Sigmoid colon (tissue), 7 donors: ENCODE data around the gene ZBTB7A. TPM values are rescaled to one million over a fixed set of nuclear protein-coding genes. Genes with fewer than 3 reads are reported as not detected.
A peak's percentile ranks its signal among the peaks of the same experiment; 100 is the strongest.

Experiments used
- DNase-seq: peaks from one replicate; pipeline ENCODE4 v3.0.0-alpha.2; 2019
- H3K27ac ChIP-seq, 4 donors: fragments of 200-600 bp; sonication (generic); one replicate each; pipeline ENCODE4 v1.5.1; 2016 to 2019; ENCODE audit warnings: mild to moderate bottlenecking in 1 of 4
- H3K27me3 ChIP-seq, 3 donors: fragments of 200-600 bp; sonication (generic); one replicate each; pipeline ENCODE4 v1.5.1; 2019; ENCODE audit warnings: mild to moderate bottlenecking in 1 of 3
- H3K36me3 ChIP-seq, 4 donors: fragments of 200-600 bp; sonication (generic); one replicate each; pipeline ENCODE4 v1.5.1; 2016 to 2019
- H3K4me1 ChIP-seq, 4 donors: fragments of 200-600 bp; sonication (generic); one replicate each; pipeline ENCODE4 v1.5.1; 2017 to 2019
- H3K4me3 ChIP-seq, 4 donors: fragments of 200-600 bp; sonication (generic); one replicate each; pipeline ENCODE4 v1.5.1; 2017 to 2019; ENCODE audit warnings: mild to moderate bottlenecking in 2 of 4, moderate library complexity in 1 of 4
- H3K9me3 ChIP-seq, 4 donors: fragments of 200-600 bp in 3 of 4; sonication (generic) in 3 of 4; one replicate each; pipeline versions ENCODE4 v1.5.1 to v1.6.1; 2013 to 2019
- CTCF ChIP-seq, 4 experiments: fragments of 450-650 bp in 3 of 4; fragments of 200-600 bp in 1 of 4; IDR thresholded peaks; one replicate each; pipeline ENCODE4 v1.5.1; 2016 to 2019; ENCODE audit warnings: antibody characterized with exemption in 4 of 4, mild to moderate bottlenecking in 3 of 4, moderate library complexity in 2 of 4
- EP300 ChIP-seq, 4 donors: sonication (generic); formaldehyde crosslinking; IDR thresholded peaks; one replicate each; pipeline ENCODE4 v1.6.1; 2017; ENCODE audit warnings: antibody characterized with exemption in 4 of 4
- POLR2A ChIP-seq, 2 donors: fragments of 450-650 bp; IDR thresholded peaks; one replicate each; pipeline ENCODE4 v1.6.1; 2016; ENCODE audit warnings: antibody characterized with exemption in 2 of 2, mild to moderate bottlenecking in 2 of 2, moderate library complexity in 2 of 2
- POLR2AphosphoS5 ChIP-seq, 4 donors: sonication (generic); formaldehyde crosslinking; IDR thresholded peaks; one replicate each; pipeline ENCODE4 v1.6.1; 2017; ENCODE audit warnings: antibody characterized with exemption in 4 of 4
- WGBS, 2 donors: extraction: QIAGEN DNeasy Blood & Tissue Kit; methylation state at CpG; one replicate each; pipeline ENCODE4 v1.1.7; 2013; 5-methylcytosine and 5-hydroxymethylcytosine counted together
- intact Hi-C: fragments of 100-400 bp; cut with DNase I; formaldehyde crosslinking; loops from one replicate; pipeline ENCODE4 v1.15.1; 2023
- polyA plus RNA-seq, 3 donors: library from polyadenylated mRNA; stranded (reverse); fragments of 200-250 nt; gene quantifications; one replicate each; pipeline ENCODE4 v1.2.3, GENCODE V29; 2013
- total RNA-seq, 4 donors: library from RNA; depleted of rRNA; stranded (reverse); fragments of >200 nt; gene quantifications; one replicate each; pipeline ENCODE4 v1.1.0, GENCODE V29; 2016
- donor health status: healthy with polysubstance abuse.
- donor health status: Bipolar disorder and iron deficiency.
- donor health status: healthy.

The ZBTB7A gene
- total and polyA plus RNA-seq, 7 donors, result 22.8 to 53.2 (median 38.2) TPM

- TF ChIP-seq EP300 (IDR thresholded peaks at IDR 0.05) (no peak), POLR2AphosphoS5 (IDR thresholded peaks at IDR 0.05) (no peak), CTCF (IDR thresholded peaks at IDR 0.05) (no peak), POLR2A (IDR thresholded peaks at IDR 0.05) (no peak)
- 88 to 94% methylated on average over 22 of the region's 22 CpGs for WGBS, 2 donors
- Histone ChIP-seq H3K27me3 (no peaks in the 10 kb centered on the region), H3K27ac (no peak overlapping the region), H3K9me3 (no peaks in the 10 kb centered on the region), H3K4me3 (peak overlapping the region in 1 of 4 donors; percentile 23), H3K36me3 (peaks cover 0 to 60% (median 21%) of the 10 kb centered on the region in 4 donors), H3K4me1 (no peaks in the 10 kb centered on the region)
- DNase-seq, result no peak
- intact Hi-C loops, result no loop called here
These were observed 23.2 kb upstream of the ZBTB7A start for GRCh38 chr19:4089946-4090345.

GRCh38 chr19:4089400-4089908 is 22.8 kb upstream of the ZBTB7A start:
- Histone ChIP-seq H3K27ac (no peak overlapping the region), H3K36me3 (peaks cover 0 to 55% (median 21%) of the 10 kb centered on the region in 4 donors), H3K9me3 (no peaks in the 10 kb centered on the region), H3K4me1 (no peaks in the 10 kb centered on the region), H3K4me3 (peak overlapping the region in 1 of 4 donors; percentile 23), H3K27me3 (no peaks in the 10 kb centered on the region)
- DNase-seq, result no peak
- intact Hi-C loops, result no loop called here
- 56 to 83% methylated on average over 26 of the region's 26 CpGs for WGBS, 2 donors
- TF ChIP-seq CTCF (IDR thresholded peaks at IDR 0.05) (no peak), EP300 (IDR thresholded peaks at IDR 0.05) (no peak), POLR2A (IDR thresholded peaks at IDR 0.05) (no peak), POLR2AphosphoS5 (IDR thresholded peaks at IDR 0.05) (no peak)

GRCh38 chr19:4088975-4089374 is 22.3 kb upstream of the ZBTB7A start:
- Histone ChIP-seq H3K36me3 (peaks cover 0 to 50% (median 16%) of the 10 kb centered on the region in 4 donors), H3K4me3 (peak overlapping the region in 1 of 4 donors; percentile 23), H3K27me3 (no peaks in the 10 kb centered on the region), H3K9me3 (no peaks in the 10 kb centered on the region), H3K27ac (no peak overlapping the region), H3K4me1 (peaks cover 0 to 5% (median 2%) of the 10 kb centered on the region in 4 donors)
- 53 to 64% methylated on average over 2 of the region's 2 CpGs for WGBS, 2 donors
- intact Hi-C loops, result no loop called here
- TF ChIP-seq POLR2AphosphoS5 (IDR thresholded peaks at IDR 0.05), result no peak
- TF ChIP-seq POLR2A (IDR thresholded peaks at IDR 0.05), result no peak
- TF ChIP-seq EP300 (IDR thresholded peaks at IDR 0.05), result no peak
- no peak for TF ChIP-seq CTCF (IDR thresholded peaks at IDR 0.05)
- DNase-seq, result no peak

- Histone ChIP-seq H3K36me3 (peaks cover 0 to 40% (median 11%) of the 10 kb centered on the region in 4 donors), H3K27me3 (no peaks in the 10 kb centered on the region), H3K9me3 (no peaks in the 10 kb centered on the region), H3K27ac (no peak overlapping the region), H3K4me3 (no peak overlapping the region), H3K4me1 (peaks cover 0 to 7% (median 3%) of the 10 kb centered on the region in 4 donors)
- DNase-seq, result no peak
- TF ChIP-seq POLR2AphosphoS5 (IDR thresholded peaks at IDR 0.05), result no peak
- no peak for TF ChIP-seq POLR2A (IDR thresholded peaks at IDR 0.05)
- no peak for TF ChIP-seq EP300 (IDR thresholded peaks at IDR 0.05)
- TF ChIP-seq CTCF (IDR thresholded peaks at IDR 0.05), result no peak
- intact Hi-C loops, result no loop called here
- 87 to 89% methylated on average over 31 of the region's 31 CpGs for WGBS, 2 donors
These were observed 21.3 kb upstream of the ZBTB7A start for GRCh38 chr19:4087787-4088679.
